ENCODE results near the gene PURA. TPM values are rescaled to one million over a fixed set of nuclear protein-coding genes. Genes with fewer than 3 reads are reported as not detected.
"Not testable (repeated sequence)": the region's sequence is repeated elsewhere in the genome, so short reads cannot be mapped to it uniquely, and the experiment has no call there.

Gene PURA
- polyA plus RNA-seq, 6 donors from 2014 or later, result 1.3 to 3.3 (median 2.5) TPM

DNA sequence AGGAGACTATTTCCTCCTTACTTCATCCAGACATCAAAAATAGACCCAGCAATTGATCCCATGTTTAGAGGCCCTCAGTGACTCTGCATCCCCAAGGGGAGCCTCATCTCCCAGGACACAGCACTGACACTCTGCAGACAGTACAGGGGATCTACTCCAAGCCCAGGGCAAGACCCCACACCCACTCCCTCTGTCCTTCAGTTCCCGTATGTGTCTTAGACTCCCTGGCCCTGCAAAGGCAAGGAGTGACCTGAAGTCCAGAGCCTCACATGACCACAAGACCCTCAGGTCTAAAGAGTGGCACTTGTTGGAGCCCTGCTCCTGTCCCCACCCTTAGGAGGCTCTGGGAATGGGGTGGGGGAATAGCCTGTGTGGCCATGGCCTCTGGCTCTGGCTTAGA, 33.6 kb downstream of the PURA start:
- peaks cover 24 to 36% (median 34%) of the 10 kb centered on the region in 3 donors for H3K4me1 Mint-ChIP-seq
- no peaks in the 10 kb centered on the region for H3K9me3 Mint-ChIP-seq
- H3K27ac Mint-ChIP-seq, result peak overlapping the region in 1 of 6 donors; percentile 33
- H3K27me3 Mint-ChIP-seq, result peaks cover 21 to 46% (median 27%) of the 10 kb centered on the region in 3 donors
- peak overlapping the region in 2 of 8 donors; percentile 4 to 69 for H3K4me3 Mint-ChIP-seq
- DNase-seq, result no peak
- no peaks in the 10 kb centered on the region for H3K36me3 Mint-ChIP-seq
- ATAC-seq (ENCODE audit: low read depth in 2 of 2), result no peak

DNA sequence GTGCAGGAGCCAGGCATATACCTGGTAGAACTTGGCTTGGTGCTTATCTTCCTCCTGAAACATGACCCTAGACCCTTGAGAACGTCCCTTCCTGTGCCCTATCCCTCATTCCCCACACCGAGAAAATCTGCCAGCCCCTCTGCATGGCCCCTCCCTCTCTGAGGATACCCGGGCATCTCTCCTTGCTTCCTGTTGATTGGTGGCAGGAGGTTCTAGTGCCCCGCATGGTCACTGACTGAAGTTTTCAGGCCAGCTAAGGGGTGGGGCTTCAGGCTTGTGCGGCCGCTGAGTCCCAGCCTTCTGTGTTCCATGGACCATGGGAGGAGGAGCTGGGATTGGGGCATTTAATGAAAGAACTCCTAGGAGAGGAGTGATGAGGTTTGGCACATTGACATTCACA, 34.6 kb downstream of the PURA start:
- H3K36me3 Mint-ChIP-seq, result no peaks in the 10 kb centered on the region

DNA sequence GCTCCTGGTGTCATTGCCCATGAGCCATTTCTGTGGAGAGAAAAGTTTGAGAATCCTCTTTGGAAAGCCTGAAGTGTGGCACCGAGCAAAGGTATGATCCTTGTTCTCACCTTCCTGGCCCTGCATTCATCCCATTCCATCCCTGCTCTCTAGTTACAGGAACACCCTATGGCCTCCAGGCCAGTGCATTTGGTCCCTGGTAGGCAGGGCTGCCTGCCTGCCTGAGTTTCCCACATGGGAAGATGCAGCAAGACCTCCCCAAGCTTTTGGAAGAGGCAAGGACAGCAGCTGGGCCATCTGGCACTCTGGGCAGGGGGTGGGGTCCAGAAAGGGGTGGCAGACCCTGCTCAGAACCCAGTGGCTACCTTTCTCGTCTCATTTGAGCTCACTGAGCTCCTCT, 36.3 kb downstream of the PURA start:
- Mint-ChIP-seq H3K4me3 (no peak overlapping the region), H3K9me3 (no peaks in the 10 kb centered on the region), H3K36me3 (no peaks in the 10 kb centered on the region), H3K27ac (peak overlapping the region in 1 of 6 donors; percentile 24), H3K4me1 (peaks cover 15 to 19% (median 16%) of the 10 kb centered on the region in 3 donors), H3K27me3 (peaks cover 11 to 33% (median 22%) of the 10 kb centered on the region in 3 donors)
- DNase-seq, result no peak
- no peak for ATAC-seq (ENCODE audit: low read depth in 2 of 2)

More for the DNA sequence above, 34.6 kb downstream of the PURA start:
- DNase-seq, result no peak
- H3K27me3 Mint-ChIP-seq, result peaks cover 21 to 46% (median 27%) of the 10 kb centered on the region in 3 donors
- no peak overlapping the region for H3K27ac Mint-ChIP-seq
- H3K9me3 Mint-ChIP-seq, result no peaks in the 10 kb centered on the region
- H3K4me1 Mint-ChIP-seq, result peaks cover 22 to 32% (median 30%) of the 10 kb centered on the region in 3 donors
- ATAC-seq (ENCODE audit: low read depth in 2 of 2), result no peak
- no peak overlapping the region for H3K4me3 Mint-ChIP-seq

DNA sequence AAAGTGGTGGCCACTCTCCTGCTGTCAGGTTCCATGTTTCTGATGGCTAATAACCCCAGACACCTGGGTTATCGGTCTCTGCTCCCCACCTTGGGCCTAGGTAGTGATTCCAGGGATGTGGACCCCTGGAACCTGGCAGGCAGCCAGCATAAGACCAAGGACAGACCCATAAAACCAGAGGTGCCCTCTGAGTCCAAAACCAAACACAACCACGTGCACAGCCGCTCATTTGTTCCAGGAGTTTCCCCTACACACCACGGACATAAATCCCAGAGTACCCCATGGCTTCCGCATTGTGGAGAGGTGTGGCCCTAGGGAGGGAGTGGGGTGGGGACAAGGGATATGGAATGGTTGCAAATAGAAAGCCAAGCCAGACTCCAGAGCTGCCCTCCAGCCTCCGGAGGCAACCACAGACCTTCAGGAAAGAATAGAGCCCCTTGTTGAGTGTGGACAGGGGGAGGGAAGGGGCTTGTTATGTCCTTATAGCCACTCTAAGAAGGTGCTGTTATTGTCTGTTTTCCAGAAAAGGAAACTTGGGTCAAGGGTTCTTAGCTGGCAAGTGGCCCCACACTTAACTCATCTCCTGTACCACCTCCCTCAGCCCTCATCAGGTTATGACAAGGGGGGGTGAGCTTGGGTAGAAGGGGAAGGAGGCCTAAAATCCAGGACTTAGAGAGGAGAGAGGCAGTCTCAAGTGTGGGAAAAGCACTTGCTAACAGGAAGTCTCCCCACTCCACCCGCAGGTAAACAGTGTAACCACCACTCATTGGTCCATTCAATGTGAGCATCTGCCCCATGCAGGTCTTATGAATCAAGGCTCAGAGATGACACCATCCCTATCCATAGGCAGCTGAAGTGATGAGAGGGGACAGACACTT, 37.5 kb downstream of the PURA start:
- Mint-ChIP-seq H3K27ac (peak overlapping the region in 1 of 6 donors; percentile 10), H3K9me3 (no peaks in the 10 kb centered on the region)

DNA sequence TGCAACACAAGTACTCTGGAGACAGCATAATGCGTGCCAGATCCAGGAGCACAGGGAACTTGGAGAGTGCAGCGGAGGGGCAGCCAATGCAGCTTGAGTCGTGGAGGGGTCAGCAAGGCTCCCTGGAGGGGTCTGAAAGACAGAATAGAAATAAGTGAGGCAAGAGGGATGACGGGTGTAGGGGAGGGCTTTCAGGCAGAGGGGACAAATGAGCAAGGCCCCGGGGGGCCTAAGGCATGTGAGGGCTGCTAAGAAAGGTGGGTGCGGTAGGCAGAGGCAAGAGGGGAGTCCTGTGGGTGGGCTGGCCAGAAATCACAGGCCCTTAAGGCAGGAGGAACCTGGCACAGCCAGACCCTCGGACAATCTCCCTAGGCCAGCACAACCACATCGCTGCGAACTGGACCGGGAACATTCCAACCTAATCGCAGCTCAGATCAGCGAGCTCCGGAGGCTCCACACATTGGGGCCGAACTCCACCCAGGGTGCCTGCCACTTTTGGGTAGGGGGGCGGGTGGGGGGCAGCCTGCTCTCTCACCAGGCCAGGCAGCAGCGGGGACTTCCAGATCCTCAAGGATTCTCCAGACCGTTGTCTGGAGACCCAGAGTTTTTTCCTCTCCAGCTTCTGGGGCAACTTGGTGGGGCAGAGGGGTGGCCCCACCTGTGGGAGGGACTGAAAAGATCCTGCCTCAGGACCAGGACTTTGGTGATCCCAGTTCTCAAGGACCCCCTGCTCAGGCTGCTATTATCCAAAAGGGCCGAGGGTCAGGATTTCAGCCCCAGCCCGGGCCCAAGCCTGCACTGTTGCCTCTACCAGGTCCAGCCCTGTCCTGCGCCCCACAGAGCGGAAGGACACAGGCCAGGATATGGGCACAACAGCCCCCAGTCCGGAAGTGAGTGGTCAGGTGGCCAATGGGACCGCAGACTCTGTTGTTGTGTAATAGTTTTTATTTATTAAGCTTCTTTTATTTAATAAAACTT, 38.4 kb downstream of the PURA start:
- H3K4me3 Mint-ChIP-seq, result no peak overlapping the region
- DNase-seq (no peak), ATAC-seq (ENCODE audit: low read depth in 2 of 2) (no peak)
- H3K4me1 Mint-ChIP-seq, result peaks cover 5 to 15% (median 14%) of the 10 kb centered on the region in 3 donors
- peaks cover 6 to 12% (median 8%) of the 10 kb centered on the region in 3 donors for H3K27me3 Mint-ChIP-seq
- H3K9me3 Mint-ChIP-seq, result no peaks in the 10 kb centered on the region
- H3K27ac Mint-ChIP-seq, result no peak overlapping the region
- no peaks in the 10 kb centered on the region for H3K36me3 Mint-ChIP-seq

More for the DNA sequence above, 37.5 kb downstream of the PURA start:
- Mint-ChIP-seq H3K27me3 (peaks cover 8 to 22% (median 14%) of the 10 kb centered on the region in 3 donors), H3K4me1 (peaks cover 5 to 10% (median 10%) of the 10 kb centered on the region in 3 donors), H3K36me3 (no peaks in the 10 kb centered on the region), H3K4me3 (no peak overlapping the region)
- ATAC-seq (ENCODE audit: low read depth in 2 of 2) (no peak), DNase-seq (no peak)

DNA sequence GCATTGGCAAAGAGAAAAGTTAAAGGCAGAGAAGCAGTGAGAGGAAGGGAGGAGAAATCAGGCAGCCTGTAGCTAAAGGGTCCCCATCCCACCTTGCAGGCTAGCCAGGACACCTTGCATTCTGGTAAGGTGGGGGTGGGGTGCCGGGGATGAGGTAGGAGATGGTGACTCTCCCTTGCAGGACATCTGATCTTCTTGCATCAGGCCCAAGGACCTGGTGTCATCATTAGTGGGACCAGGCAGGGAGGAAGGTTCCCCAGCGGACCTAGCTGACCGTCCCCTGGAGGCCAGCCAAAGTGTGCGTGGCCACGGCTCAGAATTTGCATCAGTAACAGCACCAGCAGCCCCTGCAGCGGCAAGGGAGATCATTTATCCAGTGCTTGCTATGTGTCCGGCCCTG, 39.3 kb downstream of the PURA start:
- no peak for ATAC-seq (ENCODE audit: low read depth in 2 of 2)
- DNase-seq, result no peak
- Mint-ChIP-seq H3K27ac (no peak overlapping the region), H3K27me3 (peaks cover 0 to 3% (median 2%) of the 10 kb centered on the region in 3 donors), H3K4me1 (peaks cover 7 to 16% (median 15%) of the 10 kb centered on the region in 3 donors), H3K4me3 (no peak overlapping the region), H3K36me3 (no peaks in the 10 kb centered on the region), H3K9me3 (no peaks in the 10 kb centered on the region)

DNA sequence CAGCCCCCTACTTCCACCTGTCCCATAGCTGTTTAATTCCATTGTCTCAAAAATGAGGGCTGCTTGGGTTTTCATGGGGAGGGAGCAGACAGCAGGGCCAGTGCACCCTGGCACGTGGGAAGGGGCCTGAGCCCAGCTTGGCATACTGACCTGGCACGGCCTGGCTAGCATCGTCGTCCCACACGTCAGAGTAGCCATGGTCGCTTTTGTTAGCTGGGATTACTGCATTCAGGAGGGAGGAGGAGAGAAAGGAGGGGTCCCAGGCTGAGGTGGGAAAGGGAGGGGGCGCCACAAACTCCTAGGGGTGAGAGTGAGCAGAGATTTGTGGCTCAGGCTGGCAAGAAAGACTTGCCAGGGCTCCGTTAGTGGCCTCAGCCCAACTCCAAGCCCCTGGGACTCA, 40.0 kb downstream of the PURA start:
- DNase-seq (no peak), ATAC-seq (ENCODE audit: low read depth in 2 of 2) (no peak)
- no peak overlapping the region for H3K4me3 Mint-ChIP-seq
- H3K27ac Mint-ChIP-seq, result no peak overlapping the region
- no peaks in the 10 kb centered on the region for H3K9me3 Mint-ChIP-seq
- no peaks in the 10 kb centered on the region for H3K36me3 Mint-ChIP-seq
- peaks cover 7 to 16% (median 15%) of the 10 kb centered on the region in 3 donors for H3K4me1 Mint-ChIP-seq
- H3K27me3 Mint-ChIP-seq, result no peaks in the 10 kb centered on the region

DNA sequence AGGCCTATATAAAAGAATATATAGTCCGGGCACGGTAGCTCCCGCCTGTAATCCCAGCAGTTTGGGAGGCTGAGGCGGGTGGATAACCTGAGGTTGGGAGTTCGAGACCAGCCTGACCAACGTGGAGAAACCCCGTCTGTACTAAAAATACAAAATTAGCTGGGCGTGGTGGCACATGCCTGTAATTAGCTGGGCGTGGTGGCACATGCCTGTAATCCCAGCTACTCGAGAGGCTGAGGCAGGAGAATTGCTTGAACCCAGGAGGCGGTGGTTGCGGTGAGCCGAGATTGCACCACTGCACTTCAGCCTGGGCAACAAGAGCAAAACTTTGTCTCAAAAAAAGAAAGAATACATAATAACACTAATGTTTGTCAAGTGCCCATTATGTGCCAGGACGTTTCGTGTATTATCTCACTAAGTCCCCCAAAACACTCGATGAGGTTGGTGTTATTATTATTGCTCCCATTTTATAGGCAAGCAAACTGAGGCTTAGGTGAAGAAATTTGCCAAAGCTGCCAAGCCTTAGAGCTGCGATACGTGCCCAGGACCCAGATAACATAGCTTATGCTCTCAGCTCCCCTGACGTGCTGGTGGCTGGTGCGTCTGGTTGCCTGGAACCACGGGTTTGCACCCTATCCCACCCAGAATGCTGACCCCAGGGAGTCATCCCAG, 40.9 kb downstream of the PURA start:
- Mint-ChIP-seq H3K4me1 (peaks cover 7 to 16% (median 15%) of the 10 kb centered on the region in 3 donors), H3K27ac (peak overlapping the region in 1 of 6 donors; percentile 24)
- not testable (repeated sequence) for H3K27me3 Mint-ChIP-seq; H3K9me3 Mint-ChIP-seq; H3K4me3 Mint-ChIP-seq; DNase-seq; H3K36me3 Mint-ChIP-seq; ATAC-seq (ENCODE audit: low read depth in 2 of 2)

DNA sequence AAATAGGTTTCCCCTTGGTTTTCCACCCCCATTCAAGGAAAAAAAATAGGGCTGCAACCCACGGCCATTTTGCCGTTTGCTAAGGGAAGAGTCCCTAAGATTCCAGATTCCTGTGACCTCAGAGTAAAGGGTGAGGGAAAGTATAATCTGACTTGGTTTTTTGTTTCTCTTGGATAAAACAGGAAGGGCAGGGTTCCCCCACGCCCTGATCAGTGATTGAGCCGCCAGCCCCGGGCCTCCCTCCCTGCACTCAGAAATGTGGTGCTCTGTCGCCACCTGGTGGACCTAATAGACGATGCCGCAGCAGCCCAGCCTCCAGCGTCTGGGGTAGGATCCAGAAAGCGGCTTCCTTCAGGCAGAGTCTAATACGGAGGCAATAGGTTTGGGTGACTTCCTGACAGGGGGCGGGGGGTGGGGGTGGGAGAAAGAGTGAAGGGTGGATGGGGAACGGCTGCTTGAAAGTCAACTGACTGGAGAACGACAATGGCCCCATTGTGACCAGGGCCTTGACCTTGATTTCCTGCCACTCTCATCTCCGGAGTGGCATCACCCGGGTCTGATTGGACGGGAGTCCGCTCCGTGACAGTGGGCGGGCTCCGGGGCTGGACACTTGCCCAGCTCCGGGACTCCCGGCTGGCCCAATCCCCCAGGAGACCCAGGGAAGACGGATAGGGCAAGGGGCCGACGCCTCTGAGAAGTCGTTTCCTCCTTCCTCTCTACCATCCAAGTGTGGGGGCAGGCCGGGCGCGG, 43.3 kb downstream of the PURA start:
- DNase-seq (peak; percentile 81), ATAC-seq (ENCODE audit: low read depth in 2 of 2) (peak; percentile 100)
- peaks cover 7 to 12% (median 10%) of the 10 kb centered on the region in 3 donors for H3K4me1 Mint-ChIP-seq
- peak overlapping the region in 7 of 8 donors; percentile 12 to 80 (median 37) for H3K4me3 Mint-ChIP-seq
- peaks cover 0 to 3% (median 0%) of the 10 kb centered on the region in 3 donors for H3K27me3 Mint-ChIP-seq
- H3K36me3 Mint-ChIP-seq, result no peaks in the 10 kb centered on the region
- no peak overlapping the region for H3K27ac Mint-ChIP-seq
- no peaks in the 10 kb centered on the region for H3K9me3 Mint-ChIP-seq

DNA sequence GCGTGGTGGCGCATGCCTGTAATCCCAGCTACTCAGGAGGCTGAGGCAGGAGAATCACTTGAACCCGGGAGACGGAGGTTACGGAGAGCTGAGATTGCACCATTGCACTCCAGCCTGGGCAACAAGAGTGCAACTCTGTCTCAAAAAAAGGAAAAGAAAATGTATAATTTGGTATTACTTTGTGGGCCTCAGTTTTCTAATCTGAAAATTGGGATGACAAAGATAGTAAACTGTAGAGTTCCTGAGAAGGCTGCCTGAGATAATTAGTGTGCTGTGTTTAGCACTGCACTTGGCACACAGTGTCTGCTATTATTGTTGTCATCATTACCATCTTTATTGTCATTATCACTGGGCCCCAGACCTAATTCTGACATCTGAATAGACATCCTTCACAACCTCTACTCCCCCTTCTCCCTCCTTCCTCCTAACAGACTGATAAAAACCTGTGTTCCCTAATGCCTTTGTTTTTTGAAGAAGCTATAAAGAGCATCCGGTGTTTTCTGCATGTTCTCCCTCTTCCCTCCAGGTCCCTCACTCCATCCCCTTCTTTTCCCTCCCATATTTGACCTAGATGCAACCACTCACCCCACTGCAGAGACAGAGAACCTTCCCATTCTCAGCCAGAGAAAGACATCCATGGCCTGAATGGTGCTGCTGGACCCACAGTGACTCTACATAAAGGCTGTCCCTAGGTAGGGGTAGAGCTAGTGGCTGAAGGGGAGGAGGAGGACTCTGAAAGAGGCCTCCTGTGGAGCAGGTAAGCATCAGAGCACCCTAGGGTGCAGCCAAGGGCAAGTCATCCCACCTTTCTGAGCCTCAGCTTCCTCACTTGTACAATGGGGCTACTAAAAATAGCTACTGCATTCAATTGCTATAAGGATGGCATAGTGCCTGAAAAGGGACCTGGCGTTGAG, 45.4 kb downstream of the PURA start:
- peak overlapping the region in 3 of 6 donors; percentile 2 to 39 (median 27) for H3K27ac Mint-ChIP-seq
- peaks cover 7 to 14% (median 8%) of the 10 kb centered on the region in 3 donors for H3K4me1 Mint-ChIP-seq

DNA sequence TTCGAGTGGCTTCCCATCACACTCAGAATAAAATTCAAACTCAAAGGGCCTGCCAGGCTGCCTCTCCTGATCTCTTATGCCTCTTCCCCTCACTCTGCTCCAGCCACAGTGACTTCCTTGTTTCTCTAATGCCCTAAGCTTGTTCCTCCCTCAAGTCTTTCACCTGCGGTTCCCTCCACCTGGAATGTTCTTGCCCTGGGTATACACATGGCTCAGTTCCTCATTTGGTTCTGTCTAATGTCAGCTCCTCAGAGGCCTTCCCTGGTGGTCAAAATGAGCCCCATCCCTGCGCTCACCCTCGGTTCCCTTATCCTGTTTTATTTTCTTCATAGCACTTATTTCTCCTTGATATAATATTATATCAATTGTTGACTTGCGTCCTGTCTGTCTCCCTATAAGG, 48.4 kb downstream of the PURA start:
- Mint-ChIP-seq H3K4me3 (no peak overlapping the region), H3K27ac (peak overlapping the region in 1 of 6 donors; percentile 82), H3K9me3 (no peaks in the 10 kb centered on the region), H3K36me3 (no peaks in the 10 kb centered on the region), H3K4me1 (peaks cover under 1 to 10% (median 2%) of the 10 kb centered on the region in 3 donors), H3K27me3 (peaks cover 0 to 20% (median 9%) of the 10 kb centered on the region in 3 donors)
- ATAC-seq (ENCODE audit: low read depth in 2 of 2), result no peak
- DNase-seq, result no peak

More for the DNA sequence above, 45.4 kb downstream of the PURA start:
- no peaks in the 10 kb centered on the region for H3K36me3 Mint-ChIP-seq
- DNase-seq, result no peak
- peak overlapping the region in 2 of 8 donors; percentile 4 to 44 for H3K4me3 Mint-ChIP-seq
- no peak for ATAC-seq (ENCODE audit: low read depth in 2 of 2)
- no peaks in the 10 kb centered on the region for H3K9me3 Mint-ChIP-seq
- peaks cover 0 to 12% (median 9%) of the 10 kb centered on the region in 3 donors for H3K27me3 Mint-ChIP-seq
